Subcutaneous adipose tissue (tissue), 4 donors: Measurements from ENCODE around the gene PTPRN2. TPM values are rescaled to one million over a fixed set of nuclear protein-coding genes. Genes with fewer than 3 reads are reported as not detected.

Source experiments
- total RNA-seq, 4 donors: library from RNA; depleted of rRNA; stranded (reverse); fragments of >200 nt; gene quantifications; one replicate each; pipeline ENCODE4 v1.1.0, GENCODE V29; 2016
- TF ChIP-seq, protein P1 (sequence below): fragments of 450-650 bp; IDR thresholded peaks from one replicate; pipeline ENCODE4 v1.5.1; 2016; ENCODE audit warnings: low read depth, mild to moderate bottlenecking, control low read depth, antibody characterized with exemption, moderate library complexity

Gene PTPRN2
- total RNA-seq, 4 donors from 2014 or later = 2.0 to 4.6 (median 3.7) TPM

GRCh38 chr7:157886266-157886665 is 701.4 kb downstream of the PTPRN2 start:
- TF ChIP-seq, protein P1, sequence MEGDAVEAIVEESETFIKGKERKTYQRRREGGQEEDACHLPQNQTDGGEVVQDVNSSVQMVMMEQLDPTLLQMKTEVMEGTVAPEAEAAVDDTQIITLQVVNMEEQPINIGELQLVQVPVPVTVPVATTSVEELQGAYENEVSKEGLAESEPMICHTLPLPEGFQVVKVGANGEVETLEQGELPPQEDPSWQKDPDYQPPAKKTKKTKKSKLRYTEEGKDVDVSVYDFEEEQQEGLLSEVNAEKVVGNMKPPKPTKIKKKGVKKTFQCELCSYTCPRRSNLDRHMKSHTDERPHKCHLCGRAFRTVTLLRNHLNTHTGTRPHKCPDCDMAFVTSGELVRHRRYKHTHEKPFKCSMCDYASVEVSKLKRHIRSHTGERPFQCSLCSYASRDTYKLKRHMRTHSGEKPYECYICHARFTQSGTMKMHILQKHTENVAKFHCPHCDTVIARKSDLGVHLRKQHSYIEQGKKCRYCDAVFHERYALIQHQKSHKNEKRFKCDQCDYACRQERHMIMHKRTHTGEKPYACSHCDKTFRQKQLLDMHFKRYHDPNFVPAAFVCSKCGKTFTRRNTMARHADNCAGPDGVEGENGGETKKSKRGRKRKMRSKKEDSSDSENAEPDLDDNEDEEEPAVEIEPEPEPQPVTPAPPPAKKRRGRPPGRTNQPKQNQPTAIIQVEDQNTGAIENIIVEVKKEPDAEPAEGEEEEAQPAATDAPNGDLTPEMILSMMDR = no peak

DNA sequence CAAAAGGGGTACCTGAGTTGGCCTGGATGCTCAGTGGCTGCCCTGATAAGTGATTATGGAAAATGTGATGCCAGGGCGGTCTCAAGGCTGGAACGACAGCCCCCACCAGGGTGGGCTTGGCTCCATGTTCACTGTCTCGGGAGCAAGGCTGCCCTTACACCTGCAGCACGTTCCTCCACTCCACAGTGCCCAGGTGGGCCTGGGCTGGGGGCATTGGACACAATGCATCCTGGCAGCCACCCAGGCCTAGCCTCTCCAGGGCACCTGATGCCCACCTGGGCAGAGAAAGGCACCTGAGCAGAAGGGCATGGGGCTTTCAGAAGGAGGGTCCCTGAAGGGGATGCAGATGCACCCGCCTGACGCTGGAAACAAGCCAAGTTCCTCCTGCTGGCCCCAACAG is 702.5 kb downstream of the PTPRN2 start:
- TF ChIP-seq, protein P1 = no peak

GRCh38 chr7:157884461-157885062 is 703.1 kb downstream of the PTPRN2 start:
- TF ChIP-seq, protein P1 = no peak

- TF ChIP-seq, protein P1 = no peak
Observed at GRCh38 chr7:157881048-157881771, 706.4 kb downstream of the PTPRN2 start.

GRCh38 chr7:157879391-157879790 is 708.2 kb downstream of the PTPRN2 start:
- TF ChIP-seq, protein P1 = no peak

DNA sequence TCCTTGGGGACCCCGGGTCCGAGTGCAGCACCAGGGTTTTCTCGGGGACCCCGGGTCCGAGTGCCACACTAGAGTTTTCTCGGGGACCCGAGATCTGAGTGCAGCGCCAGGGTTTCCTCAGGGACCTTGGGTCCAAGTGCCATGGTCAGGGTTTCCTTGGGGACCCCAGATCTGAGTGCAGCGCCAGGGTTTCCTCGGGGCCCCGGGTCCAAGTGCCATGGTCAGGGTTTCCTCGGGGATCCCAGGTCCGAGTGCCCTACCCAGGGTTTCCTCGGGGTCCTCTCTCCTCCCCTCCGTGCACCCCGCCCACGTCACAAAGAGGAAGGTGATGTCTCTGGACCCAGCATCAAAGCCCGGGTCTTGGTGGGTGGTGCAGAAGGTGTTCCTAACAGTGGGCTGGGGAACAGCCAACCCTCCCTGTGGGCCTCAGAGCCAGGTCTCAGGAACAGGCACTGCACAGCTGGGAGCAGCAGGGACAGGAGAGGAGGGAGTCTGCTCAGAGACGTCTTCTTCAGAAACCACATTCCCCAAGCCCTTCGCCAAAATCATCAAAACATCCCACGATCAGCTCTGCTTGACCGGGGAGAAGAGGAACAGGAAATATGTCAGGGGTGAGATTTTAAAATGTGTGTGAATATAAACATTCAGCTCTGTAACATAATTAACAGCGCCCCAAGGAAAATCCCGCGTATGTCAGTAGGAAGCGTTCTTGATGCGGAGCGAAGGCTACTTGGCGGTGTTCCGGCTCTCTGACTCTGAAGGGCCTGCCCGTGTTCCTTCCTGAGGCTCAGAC is 710.1 kb downstream of the PTPRN2 start:
- TF ChIP-seq, protein P1 = no peak
